HCT116 (cell line): ENCODE data around the gene RANBP9.

ENCODE experiments used
- CTCF ChIP-seq, 3 experiments: fragments of 200-600 bp in 1 of 3; sonication (generic) in 1 of 3; IDR thresholded peaks in 2 of 3; conservative IDR thresholded peaks in 1 of 3; 2 replicates each; pipeline ENCODE4 v1.5.1; 2012 to 2017; ENCODE audit warnings: low read depth in 2 of 3, low read length in 2 of 3, antibody characterized with exemption in 1 of 3, borderline replicate concordance in 1 of 3, control low read depth in 1 of 3, mild to moderate bottlenecking in 1 of 3, mixed read lengths in 1 of 3, mixed run types in 1 of 3, moderate library complexity in 1 of 3; ENCODE audit not compliant: insufficient read depth in 1 of 3
- JUND ChIP-seq: IDR thresholded peaks from 2 replicates; pipeline ENCODE4 v1.6.1; 2012
- MAX ChIP-seq: IDR thresholded peaks from 2 replicates; pipeline ENCODE4 v1.6.1; 2012
- POLR2AphosphoS5 ChIP-seq: IDR thresholded peaks from 2 replicates; pipeline ENCODE4 v1.6.1; 2011; ENCODE audit warnings: mild to moderate bottlenecking, low read depth, low read length, moderate library complexity
- ZNF274 ChIP-seq: fragments of 200-500 bp; sonication (Bioruptor generic); IDR thresholded peaks from 2 replicates; pipeline ENCODE4 v1.6.1; 2014; ENCODE audit warnings: mild to moderate bottlenecking, low read depth, low read length, inconsistent platforms

DNA sequence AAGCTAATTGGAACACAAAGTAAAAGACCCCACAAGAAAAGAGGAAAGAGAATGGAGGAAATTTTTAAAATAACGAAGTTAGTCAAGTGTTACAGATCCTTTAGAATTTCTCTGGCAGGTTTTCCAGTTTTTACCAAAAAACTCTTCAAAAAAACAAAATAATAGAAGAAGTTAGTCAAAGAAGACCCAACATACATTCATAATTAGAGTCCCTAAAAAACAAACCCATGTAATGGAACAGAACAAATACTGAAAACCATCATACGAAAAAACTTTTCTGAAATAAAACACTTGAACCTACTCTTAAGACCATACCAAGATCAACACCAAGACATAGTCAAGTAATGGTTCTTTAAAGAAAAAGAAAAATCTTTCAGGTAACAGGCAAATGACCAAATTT is 31.6 kb downstream of the RANBP9 start:
- TF ChIP-seq POLR2AphosphoS5 (no peak), CTCF (IDR thresholded peaks at IDR 0.05 in 2 of 3, conservative IDR thresholded peaks at IDR 0.05 in 1 of 3; ENCODE audit: borderline replicate concordance in 1 of 3, insufficient read depth in 1 of 3, low read depth in 2 of 3, low read length in 2 of 3) (no peak), ZNF274 (no peak), JUND (no peak), MAX (no peak)
